ENCODE measurements around the gene HSPH1. TPM values are rescaled to one million over a fixed set of nuclear protein-coding genes. Genes with fewer than 3 reads are reported as not detected.

The HSPH1 gene
- total and polyA plus RNA-seq, 10 of the 15 experiments (the other 5 are each of a cell fraction or from before 2014, with no cell fraction given), result 40.2 to 159 (median 92.6) TPM

- TF ChIP-seq ZBTB40 (IDR thresholded peaks at IDR 0.05; ENCODE audit: borderline replicate concordance), result no peak
- no peak for TF ChIP-seq RAD51 (IDR thresholded peaks at IDR 0.05)
Observed at GRCh38 chr13:31167490-31167889, 5.8 kb upstream of the HSPH1 start (continued).

GRCh38 chr13:31166591-31166990, 4.9 kb upstream of the HSPH1 start:
- Histone ChIP-seq H2AFZ (ENCODE audit: control insufficient read depth, low read depth, low read length) (no peak overlapping the region), H3K4me3 (no peak overlapping the region), H3K9ac (ENCODE audit: control insufficient read depth, insufficient read depth, low read length) (no peak overlapping the region), H3K27me3 (replicated peaks in 1 of 2; ENCODE audit: control insufficient read depth in 2 of 2, insufficient read depth in 2 of 2, low read length in 1 of 2) (no peaks in the 10 kb centered on the region), H4K20me1 (ENCODE audit: control insufficient read depth, insufficient read depth) (no peaks in the 10 kb centered on the region), H3K27ac (ENCODE audit: control insufficient read depth, insufficient read depth) (no peak overlapping the region), H3K4me1 (ENCODE audit: control insufficient read depth, insufficient read depth, low read length) (peaks cover 15% of the 10 kb centered on the region), H3K79me2 (ENCODE audit: control insufficient read depth, insufficient read depth, low read length) (0 out of 2 replicates have a peak, but pooled peaks cover 1% of the 10 kb centered on the region), H3K36me3 (ENCODE audit: control insufficient read depth in 2 of 2, insufficient read depth in 2 of 2, low read length in 1 of 2) (no peaks in the 10 kb centered on the region), H3K4me2 (ENCODE audit: control insufficient read depth, insufficient read depth) (no peak overlapping the region), H3K9me3 (replicated peaks; ENCODE audit: control insufficient read depth, insufficient read depth, low read length) (no peaks in the 10 kb centered on the region)
- in situ Hi-C loops (cut with MboI), result loop anchor here (25.0 kb wide), 1 partner anchor 1371 kb away; the partner anchor contains the start of gene N4BP2L2
- ChIA-PET SMC1A (ENCODE audit: uncharacterized antibody, unreplicated experiment) (no interaction called here), CTCF (no interaction called here), RAD21 (ENCODE audit: unreplicated experiment) (no interaction called here), POLR2A (no interaction called here)
- no peak for ATAC-seq
- BruUV-seq (replicated peaks), result no TSS peak
- FAIRE-seq, result no peak
- 85% methylated on average over 3 of the region's 3 CpGs for WGBS (ENCODE audit: insufficient coverage, insufficient replicate concordance, low lambda C conversion rate, missing lambda C conversion rate)
- intact Hi-C loops (cut with micrococcal nuclease; ENCODE audit: unreplicated experiment), result no loop called here
- no peak for DNase-seq (ENCODE audit: low read depth, low spot score)
- TF ChIP-seq ZSCAN29 (IDR thresholded peaks at IDR 0.05), result no peak
- no peak for TF ChIP-seq NBN (IDR thresholded peaks at IDR 0.05)
- no peak for TF ChIP-seq RFX5 (IDR thresholded peaks at IDR 0.05; ENCODE audit: low read depth, low read length)
- TF ChIP-seq, protein P1, sequence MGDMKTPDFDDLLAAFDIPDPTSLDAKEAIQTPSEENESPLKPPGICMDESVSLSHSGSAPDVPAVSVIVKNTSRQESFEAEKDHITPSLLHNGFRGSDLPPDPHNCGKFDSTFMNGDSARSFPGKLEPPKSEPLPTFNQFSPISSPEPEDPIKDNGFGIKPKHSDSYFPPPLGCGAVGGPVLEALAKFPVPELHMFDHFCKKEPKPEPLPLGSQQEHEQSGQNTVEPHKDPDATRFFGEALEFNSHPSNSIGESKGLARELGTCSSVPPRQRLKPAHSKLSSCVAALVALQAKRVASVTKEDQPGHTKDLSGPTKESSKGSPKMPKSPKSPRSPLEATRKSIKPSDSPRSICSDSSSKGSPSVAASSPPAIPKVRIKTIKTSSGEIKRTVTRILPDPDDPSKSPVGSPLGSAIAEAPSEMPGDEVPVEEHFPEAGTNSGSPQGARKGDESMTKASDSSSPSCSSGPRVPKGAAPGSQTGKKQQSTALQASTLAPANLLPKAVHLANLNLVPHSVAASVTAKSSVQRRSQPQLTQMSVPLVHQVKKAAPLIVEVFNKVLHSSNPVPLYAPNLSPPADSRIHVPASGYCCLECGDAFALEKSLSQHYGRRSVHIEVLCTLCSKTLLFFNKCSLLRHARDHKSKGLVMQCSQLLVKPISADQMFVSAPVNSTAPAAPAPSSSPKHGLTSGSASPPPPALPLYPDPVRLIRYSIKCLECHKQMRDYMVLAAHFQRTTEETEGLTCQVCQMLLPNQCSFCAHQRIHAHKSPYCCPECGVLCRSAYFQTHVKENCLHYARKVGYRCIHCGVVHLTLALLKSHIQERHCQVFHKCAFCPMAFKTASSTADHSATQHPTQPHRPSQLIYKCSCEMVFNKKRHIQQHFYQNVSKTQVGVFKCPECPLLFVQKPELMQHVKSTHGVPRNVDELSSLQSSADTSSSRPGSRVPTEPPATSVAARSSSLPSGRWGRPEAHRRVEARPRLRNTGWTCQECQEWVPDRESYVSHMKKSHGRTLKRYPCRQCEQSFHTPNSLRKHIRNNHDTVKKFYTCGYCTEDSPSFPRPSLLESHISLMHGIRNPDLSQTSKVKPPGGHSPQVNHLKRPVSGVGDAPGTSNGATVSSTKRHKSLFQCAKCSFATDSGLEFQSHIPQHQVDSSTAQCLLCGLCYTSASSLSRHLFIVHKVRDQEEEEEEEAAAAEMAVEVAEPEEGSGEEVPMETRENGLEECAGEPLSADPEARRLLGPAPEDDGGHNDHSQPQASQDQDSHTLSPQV (IDR thresholded peaks at IDR 0.05), result no peak
- TF ChIP-seq EP300 (IDR thresholded peaks at IDR 0.05; ENCODE audit: borderline replicate concordance in 1 of 2, control insufficient read depth in 1 of 2, low read depth in 2 of 2, low read length in 2 of 2), result no peak
- TF ChIP-seq NR2C1 (IDR thresholded peaks at IDR 0.05), result no peak
- TF ChIP-seq MYC (IDR thresholded peaks at IDR 0.05; ENCODE audit: insufficient read depth, insufficient read length, insufficient replicate concordance, low read length, severe bottlenecking), result no peak
- TF ChIP-seq JUNB (IDR thresholded peaks at IDR 0.05), result no peak
- TF ChIP-seq, protein P2, sequence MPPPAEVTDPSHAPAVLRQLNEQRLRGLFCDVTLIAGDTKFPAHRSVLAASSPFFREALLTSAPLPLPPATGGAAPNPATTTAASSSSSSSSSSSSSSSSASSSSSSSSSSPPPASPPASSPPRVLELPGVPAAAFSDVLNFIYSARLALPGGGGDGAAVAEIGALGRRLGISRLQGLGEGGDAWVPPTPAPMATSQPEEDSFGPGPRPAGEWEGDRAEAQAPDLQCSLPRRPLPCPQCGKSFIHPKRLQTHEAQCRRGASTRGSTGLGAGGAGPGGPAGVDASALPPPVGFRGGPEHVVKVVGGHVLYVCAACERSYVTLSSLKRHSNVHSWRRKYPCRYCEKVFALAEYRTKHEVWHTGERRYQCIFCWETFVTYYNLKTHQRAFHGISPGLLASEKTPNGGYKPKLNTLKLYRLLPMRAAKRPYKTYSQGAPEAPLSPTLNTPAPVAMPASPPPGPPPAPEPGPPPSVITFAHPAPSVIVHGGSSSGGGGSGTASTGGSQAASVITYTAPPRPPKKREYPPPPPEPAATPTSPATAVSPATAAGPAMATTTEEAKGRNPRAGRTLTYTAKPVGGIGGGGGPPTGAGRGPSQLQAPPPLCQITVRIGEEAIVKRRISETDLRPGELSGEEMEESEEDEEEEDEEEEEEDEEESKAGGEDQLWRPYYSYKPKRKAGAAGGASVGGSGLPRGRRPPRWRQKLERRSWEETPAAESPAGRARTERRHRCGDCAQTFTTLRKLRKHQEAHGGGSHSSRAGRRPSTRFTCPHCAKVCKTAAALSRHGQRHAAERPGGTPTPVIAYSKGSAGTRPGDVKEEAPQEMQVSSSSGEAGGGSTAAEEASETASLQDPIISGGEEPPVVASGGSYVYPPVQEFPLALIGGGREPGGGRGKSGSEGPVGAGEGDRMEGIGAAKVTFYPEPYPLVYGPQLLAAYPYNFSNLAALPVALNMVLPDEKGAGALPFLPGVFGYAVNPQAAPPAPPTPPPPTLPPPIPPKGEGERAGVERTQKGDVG (CRISPR knock-in tag; IDR thresholded peaks at IDR 0.05), result no peak
- TF ChIP-seq IKZF1 (conservative IDR thresholded peaks at IDR 0.05), result no peak
